Measurements from ENCODE around the gene HEBP1.

The HEBP1 gene

GRCh38 chr12:12999959-13000615, at the start of gene HEBP1:
HEBP1 (minus strand) TSS chr12:13000265; CDS start chr12:13000114, 151 bp downstream.
- peak within 1 kb of the TSS; percentile 75 for H3K4me3 ChIP-seq (ENCODE audit: low read depth, low read length)
- H3K9me3 ChIP-seq (ENCODE audit: severe bottlenecking): peaks cover 3% of the 10 kb centered on the region
- H3K36me3 ChIP-seq: no peaks in the 10 kb centered on the region
- H3K27me3 ChIP-seq (ENCODE audit: insufficient read depth, low read depth, severe bottlenecking): no peaks in the 10 kb centered on the region
- peak; percentile 87 for DNase-seq
- TF ChIP-seq CTCF (IDR thresholded peaks at IDR 0.05; ENCODE audit: low read depth, low read length): no peak
- H3K27ac ChIP-seq: peak within 1 kb of the TSS; percentile 83

GRCh38 chr12:13049816-13050215, 49.8 kb upstream of the HEBP1 start:
- DNase-seq: no peak
- TF ChIP-seq CTCF (IDR thresholded peaks at IDR 0.05; ENCODE audit: low read depth, low read length): no peak
- H3K36me3 ChIP-seq: peaks cover 5% of the 10 kb centered on the region
- H3K9me3 ChIP-seq (ENCODE audit: severe bottlenecking): peaks cover 8% of the 10 kb centered on the region
- no peak overlapping the region for H3K27ac ChIP-seq
- no peaks in the 10 kb centered on the region for H3K27me3 ChIP-seq (ENCODE audit: insufficient read depth, low read depth, severe bottlenecking)
- no peak overlapping the region for H3K4me3 ChIP-seq (ENCODE audit: low read depth, low read length)

GRCh38 chr12:13046964-13047363, 46.9 kb upstream of the HEBP1 start:
- Histone ChIP-seq H3K4me3 (ENCODE audit: low read depth, low read length) (no peak overlapping the region), H3K9me3 (ENCODE audit: severe bottlenecking) (no peaks in the 10 kb centered on the region), H3K27me3 (ENCODE audit: insufficient read depth, low read depth, severe bottlenecking) (no peaks in the 10 kb centered on the region), H3K36me3 (peaks cover 8% of the 10 kb centered on the region), H3K27ac (no peak overlapping the region)
- no peak for DNase-seq
- TF ChIP-seq CTCF (IDR thresholded peaks at IDR 0.05; ENCODE audit: low read depth, low read length): no peak

- DNase-seq: no peak
- no peak for TF ChIP-seq CTCF (IDR thresholded peaks at IDR 0.05; ENCODE audit: low read depth, low read length)
- Histone ChIP-seq H3K27ac (no peak overlapping the region), H3K4me3 (ENCODE audit: low read depth, low read length) (peak overlapping the region; percentile 96), H3K36me3 (peaks cover 8% of the 10 kb centered on the region), H3K9me3 (ENCODE audit: severe bottlenecking) (no peaks in the 10 kb centered on the region), H3K27me3 (ENCODE audit: insufficient read depth, low read depth, severe bottlenecking) (no peaks in the 10 kb centered on the region)
These were observed 45.8 kb upstream of the HEBP1 start for GRCh38 chr12:13045816-13046215.

- Histone ChIP-seq H3K36me3 (peaks cover 8% of the 10 kb centered on the region), H3K27ac (peak overlapping the region; percentile 89), H3K9me3 (ENCODE audit: severe bottlenecking) (no peaks in the 10 kb centered on the region), H3K27me3 (ENCODE audit: insufficient read depth, low read depth, severe bottlenecking) (no peaks in the 10 kb centered on the region), H3K4me3 (ENCODE audit: low read depth, low read length) (peak overlapping the region; percentile 96)
- TF ChIP-seq CTCF (IDR thresholded peaks at IDR 0.05; ENCODE audit: low read depth, low read length): no peak
- DNase-seq: no peak
These were observed 44.8 kb upstream of the HEBP1 start for GRCh38 chr12:13044906-13045299.

Data from WERI-Rb-1 (cell line).